C4-2B (cell line): Measurements from ENCODE around the gene MYL2.

Source experiments
- CTCF ChIP-seq: fragments of 450-650 bp; conservative IDR thresholded peaks from 2 replicates; pipeline ENCODE4 v1.5.1; 2017; ENCODE audit warnings: mild to moderate bottlenecking
- ZFX ChIP-seq: fragments of 450-650 bp; IDR thresholded peaks from 2 replicates; pipeline ENCODE4 v1.6.1; 2017

- TF ChIP-seq CTCF (no peak), ZFX (no peak)
Observed at GRCh38 chr12:110923692-110924334, 3.4 kb upstream of the MYL2 start.
